Loucy (cell line): ENCODE measurements around the gene EXOC7.
"Not testable (repeated sequence)": the region's sequence is repeated elsewhere in the genome, so short reads cannot be mapped to it uniquely, and the experiment has no call there.

Source experiments
- H2AFZ ChIP-seq: fragments of 200-600 bp; sonication (generic); 2 replicates; pipeline ENCODE4 v1.6.0; 2016; ENCODE audit warnings: antibody characterized with exemption, mild to moderate bottlenecking, low read length, moderate library complexity
- H3F3A ChIP-seq: fragments of 200-600 bp; 2 replicates; pipeline ENCODE4 v1.6.0; 2016; ENCODE audit warnings: antibody characterized with exemption, low read depth, mild to moderate bottlenecking
- H3K27me3 ChIP-seq: fragments of 200-600 bp; sonication (generic); 2 replicates; pipeline ENCODE4 v1.6.1; 2014; ENCODE audit warnings: low read length, mild to moderate bottlenecking; ENCODE audit not compliant: insufficient read depth, poor library complexity, severe bottlenecking
- H3K36me3 ChIP-seq: fragments of 200-600 bp; sonication (generic); 2 replicates; pipeline ENCODE4 v1.6.1; 2016; ENCODE audit warnings: low read length; ENCODE audit not compliant: insufficient read depth
- H3K4me1 ChIP-seq: fragments of 200-600 bp; sonication (generic); 2 replicates; pipeline ENCODE4 v1.5.1; 2014; ENCODE audit warnings: low read length, mild to moderate bottlenecking; ENCODE audit not compliant: insufficient read depth, poor library complexity, severe bottlenecking
- H3K4me2 ChIP-seq: fragments of 200-600 bp; sonication (generic); 2 replicates; pipeline ENCODE4 v1.6.0; 2014; ENCODE audit warnings: antibody characterized with exemption, low read length, low read depth, mild to moderate bottlenecking; ENCODE audit not compliant: poor library complexity, severe bottlenecking
- H3K4me3 ChIP-seq: fragments of 200-600 bp; sonication (generic); 2 replicates; pipeline ENCODE4 v1.5.1; 2014; ENCODE audit warnings: low read length, mild to moderate bottlenecking, mixed read lengths; ENCODE audit not compliant: poor library complexity, severe bottlenecking
- H3K79me2 ChIP-seq: fragments of 200-600 bp; sonication (generic); 2 replicates; pipeline ENCODE4 v1.6.1; 2014; ENCODE audit warnings: low read length; ENCODE audit not compliant: insufficient read depth
- H3K9ac ChIP-seq: fragments of 200-600 bp; sonication (generic); 2 replicates; pipeline ENCODE4 v1.6.0; 2014; ENCODE audit warnings: mild to moderate bottlenecking, low read depth, low read length, moderate library complexity; ENCODE audit not compliant: poor library complexity, severe bottlenecking
- H3K9me2 ChIP-seq: fragments of 200-600 bp; sonication (generic); replicated peaks from 2 replicates; pipeline ENCODE4 v1.6.1; 2016; ENCODE audit warnings: low read depth, low read length, mixed read lengths
- H3K9me3 ChIP-seq: fragments of 200-600 bp; sonication (generic); 2 replicates; pipeline ENCODE4 v1.6.1; 2014; ENCODE audit warnings: mild to moderate bottlenecking, antibody characterized with exemption, low read length, low read depth; ENCODE audit not compliant: insufficient read depth
- H4K20me1 ChIP-seq: fragments of 200-600 bp; sonication (generic); 2 replicates; pipeline ENCODE4 v1.6.0; 2014; ENCODE audit warnings: antibody characterized with exemption, low read length, mild to moderate bottlenecking; ENCODE audit not compliant: insufficient read depth, poor library complexity, severe bottlenecking
- CTCF ChIP-seq: fragments of 200-600 bp; sonication (generic); conservative IDR thresholded peaks from 2 replicates; pipeline ENCODE4 v1.5.1; 2014; ENCODE audit warnings: mild to moderate bottlenecking, antibody characterized with exemption, low read length
- EZH2phosphoT487 ChIP-seq: fragments of 200-600 bp; IDR thresholded peaks from 2 replicates; pipeline ENCODE4 v1.6.1; 2018; ENCODE audit warnings: antibody characterized with exemption, mild to moderate bottlenecking, moderate library complexity, borderline replicate concordance

The EXOC7 gene

GRCh38 chr17:76079535-76079955, 24.0 kb downstream of the EXOC7 start:
- Histone ChIP-seq H3F3A (no peaks in the 10 kb centered on the region), H3K4me1 (no peaks in the 10 kb centered on the region), H4K20me1 (no peaks in the 10 kb centered on the region), H3K9me2 (no peaks in the 10 kb centered on the region), H3K9me3 (no peaks in the 10 kb centered on the region), H3K9ac (no peak overlapping the region), H3K4me2 (no peak overlapping the region), H2AFZ (no peak overlapping the region), H3K4me3 (no peak overlapping the region), H3K27me3 (no peaks in the 10 kb centered on the region), H3K79me2 (no peaks in the 10 kb centered on the region), H3K36me3 (peaks cover 21% of the 10 kb centered on the region; the same call in 1 of the 2 replicates)
- no peak for TF ChIP-seq EZH2phosphoT487
- TF ChIP-seq CTCF: no peak

- Histone ChIP-seq H3K4me2 (no peak within 1 kb of the TSS), H3K4me3 (no peak within 1 kb of the TSS), H3K27me3 (no peaks in the 10 kb centered on the region)
Measured at GRCh38 chr17:76078860-76079534, 24.6 kb downstream of the EXOC7 start, which contains the start of gene ZACN. Gene ZACN, plus strand, starts transcription at chr17:76079182. Its CDS starts 83 bp downstream, at chr17:76079265.

GRCh38 chr17:76078370-76078769, 25.2 kb downstream of the EXOC7 start:
- H3K4me3 ChIP-seq, H3K27me3 ChIP-seq, H2AFZ ChIP-seq, H3K79me2 ChIP-seq, H3K4me2 ChIP-seq, H3F3A ChIP-seq, H3K9me3 ChIP-seq, H3K9me2 ChIP-seq, H3K4me1 ChIP-seq, H3K36me3 ChIP-seq, H3K9ac ChIP-seq, H4K20me1 ChIP-seq: not testable (repeated sequence)

More at GRCh38 chr17:76078860-76079534, 24.6 kb downstream of the EXOC7 start, which contains the start of gene ZACN:
- H3K36me3 ChIP-seq: peaks cover 15% of the 10 kb centered on the region; the same call in 1 of the 2 replicates
- no peak within 1 kb of the TSS for H2AFZ ChIP-seq
- H3F3A ChIP-seq: no peaks in the 10 kb centered on the region
- no peaks in the 10 kb centered on the region for H4K20me1 ChIP-seq
- no peaks in the 10 kb centered on the region for H3K79me2 ChIP-seq
- no peaks in the 10 kb centered on the region for H3K9me3 ChIP-seq
- H3K9ac ChIP-seq: no peak within 1 kb of the TSS
- TF ChIP-seq EZH2phosphoT487 (no peak), CTCF (no peak)
- H3K4me1 ChIP-seq: no peaks in the 10 kb centered on the region
- no peaks in the 10 kb centered on the region for H3K9me2 ChIP-seq
